Activated naive CD4-positive, alpha-beta T cell treated with anti-CD3 and anti-CD28 coated beads for 36 hours (primary cell): ENCODE measurements around the gene PIP5K1A. TPM values are rescaled to one million over a fixed set of nuclear protein-coding genes. Genes with fewer than 3 reads are reported as not detected.

Source experiments
- CTCF ChIA-PET: fragments of 350-600 bp; sonication (Branson Sonifier 250); formaldehyde crosslinking; loops from one replicate; lab custom pipeline; 2021; ENCODE audit warnings: antibody characterized with exemption; lab: Charles Lee
- DNase-seq: peaks from one replicate; pipeline ENCODE4 v3.0.0-alpha.2; 2020
- H3K27ac Mint-ChIP-seq: one replicate; pipeline ENCODE4 v1.8.0; 2021; ENCODE audit warnings: mild to moderate bottlenecking, mixed read lengths
- H3K27me3 Mint-ChIP-seq: one replicate; pipeline ENCODE4 v1.8.0; 2021; ENCODE audit warnings: low read depth, mixed read lengths
- H3K36me3 Mint-ChIP-seq: one replicate; pipeline ENCODE4 v1.8.0; 2021; ENCODE audit warnings: low read depth, mixed read lengths
- H3K4me1 Mint-ChIP-seq: one replicate; pipeline ENCODE4 v1.8.0; 2021; ENCODE audit warnings: low read depth, mixed read lengths
- H3K4me3 Mint-ChIP-seq: one replicate; pipeline ENCODE4 v1.8.0; 2021; ENCODE audit warnings: mild to moderate bottlenecking, moderate library complexity, mixed read lengths
- H3K9me3 Mint-ChIP-seq: one replicate; pipeline ENCODE4 v1.8.0; 2021; ENCODE audit warnings: mixed read lengths
- intact Hi-C: fragments of 100-400 bp; cut with micrococcal nuclease; formaldehyde crosslinking; loops from one replicate; pipeline ENCODE4 v1.15.1; 2023
- total RNA-seq, 2 experiments: library from RNA; stranded (reverse); gene quantifications; one replicate each; pipeline ENCODE4 v1.2.3, GENCODE V29; 2021

The PIP5K1A gene, protein sequence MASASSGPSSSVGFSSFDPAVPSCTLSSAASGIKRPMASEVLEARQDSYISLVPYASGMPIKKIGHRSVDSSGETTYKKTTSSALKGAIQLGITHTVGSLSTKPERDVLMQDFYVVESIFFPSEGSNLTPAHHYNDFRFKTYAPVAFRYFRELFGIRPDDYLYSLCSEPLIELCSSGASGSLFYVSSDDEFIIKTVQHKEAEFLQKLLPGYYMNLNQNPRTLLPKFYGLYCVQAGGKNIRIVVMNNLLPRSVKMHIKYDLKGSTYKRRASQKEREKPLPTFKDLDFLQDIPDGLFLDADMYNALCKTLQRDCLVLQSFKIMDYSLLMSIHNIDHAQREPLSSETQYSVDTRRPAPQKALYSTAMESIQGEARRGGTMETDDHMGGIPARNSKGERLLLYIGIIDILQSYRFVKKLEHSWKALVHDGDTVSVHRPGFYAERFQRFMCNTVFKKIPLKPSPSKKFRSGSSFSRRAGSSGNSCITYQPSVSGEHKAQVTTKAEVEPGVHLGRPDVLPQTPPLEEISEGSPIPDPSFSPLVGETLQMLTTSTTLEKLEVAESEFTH
- total RNA-seq = 10 to 100 TPM; 72.6 to 82.5 TPM

DNA sequence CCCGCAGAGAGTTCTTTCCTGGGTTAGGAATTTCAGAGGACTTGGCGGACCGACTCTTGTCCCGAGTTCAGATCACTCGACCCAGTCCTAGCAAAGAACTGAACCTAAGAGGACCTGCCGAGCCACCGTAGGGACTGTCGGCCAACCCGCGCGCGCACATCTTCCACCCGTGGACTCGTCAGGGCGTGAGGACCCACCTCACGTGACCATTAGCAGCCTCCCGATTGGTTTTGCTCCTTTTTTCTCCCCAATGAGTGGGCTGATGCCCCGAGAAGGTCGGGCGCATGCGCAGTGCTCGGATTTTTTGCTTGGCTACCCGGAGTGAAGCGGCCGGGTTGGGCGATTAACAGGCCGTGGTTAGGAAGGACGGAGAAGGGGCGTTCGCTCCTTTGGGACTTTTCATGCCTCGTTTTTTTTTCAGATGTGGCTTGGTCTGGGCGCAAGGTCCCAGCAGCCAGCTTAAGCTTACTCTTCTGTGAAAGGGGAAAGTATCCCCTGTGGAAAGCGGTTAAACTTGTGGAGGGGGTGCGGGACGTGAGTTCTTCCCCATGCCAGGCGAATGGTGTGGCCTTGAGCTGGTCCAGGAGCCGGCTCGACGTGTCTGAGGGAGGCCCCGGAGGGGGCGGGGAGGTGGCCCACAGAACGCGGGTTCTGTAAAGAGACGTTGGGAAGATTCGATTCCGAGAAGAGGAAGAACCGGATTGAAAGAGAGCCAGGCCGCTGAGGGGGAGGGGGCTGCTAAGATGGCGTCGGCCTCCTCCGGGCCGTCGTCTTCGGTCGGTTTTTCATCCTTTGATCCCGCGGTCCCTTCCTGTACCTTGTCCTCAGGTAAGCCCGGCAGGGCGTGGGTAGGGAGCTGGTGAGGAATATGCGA is at the start of gene PIP5K1A:
Gene PIP5K1A (plus strand): TSS at position 299 of the 874 bp plus-strand sequence. CDS start 445 bp downstream, at position 744.
- peak within 1 kb of the TSS; percentile 99 for H3K4me3 Mint-ChIP-seq
- H3K9me3 Mint-ChIP-seq = no peaks in the 10 kb centered on the region
- H3K36me3 Mint-ChIP-seq = peaks cover 20% of the 10 kb centered on the region
- peak within 1 kb of the TSS; percentile 99 for H3K27ac Mint-ChIP-seq
- intact Hi-C loops = loop anchor here (1.0 to 10.0 kb wide), 12 partner anchors 8 to 849 kb away; partner anchors contain the start of genes C2CD4D, PI4KB, POGZ and PSMB4
- DNase-seq = peak; percentile 99
- CTCF ChIA-PET = interaction anchor here (0.7 to 1.4 kb wide), 6 partner anchors 8 to 597 kb away, joined by 3 to 4 read pairs (median 4); partner anchors contain the start of gene PSMD4
- H3K4me1 Mint-ChIP-seq = peaks cover 39% of the 10 kb centered on the region
- no peaks in the 10 kb centered on the region for H3K27me3 Mint-ChIP-seq

DNA sequence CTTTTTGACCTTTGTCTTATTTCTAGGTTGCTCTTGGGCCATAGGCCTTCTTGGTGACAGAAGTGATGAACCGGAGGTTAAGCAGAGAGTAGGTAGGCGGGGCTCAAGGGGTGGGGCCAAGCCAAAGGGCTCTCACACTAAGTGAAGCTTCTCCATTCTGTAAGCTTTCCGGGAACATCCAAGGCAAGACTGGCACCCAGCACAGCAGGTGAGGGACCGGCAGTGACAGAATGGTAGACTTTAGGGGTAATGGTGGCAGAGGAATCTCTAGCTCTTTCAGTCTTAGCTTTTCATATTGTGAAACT is 41.9 kb upstream of the PIP5K1A start, which contains the start of gene TNFAIP8L2:
Gene TNFAIP8L2 (plus strand): TSS at position 135 of the 305 bp plus-strand sequence. CDS start 2,049 bp downstream, outside the sequence.
- Mint-ChIP-seq H3K4me3 (peak within 1 kb of the TSS; percentile 97), H3K9me3 (no peaks in the 10 kb centered on the region), H3K4me1 (peaks cover 40% of the 10 kb centered on the region), H3K27ac (peak within 1 kb of the TSS; percentile 98), H3K27me3 (no peaks in the 10 kb centered on the region), H3K36me3 (peaks cover 29% of the 10 kb centered on the region)
- peak; percentile 93 for DNase-seq
- CTCF ChIA-PET = interaction anchor here (0.6 to 10.0 kb wide), 18 partner anchors 11 to 536 kb away, joined by 3 to 255 read pairs (median 4); partner anchors contain the start of genes C1orf56 and VPS72
- intact Hi-C loops = loop anchor here (1.0 to 5.0 kb wide), 11 partner anchors 9 to 596 kb away; partner anchors contain the start of genes LYSMD1 and SEMA6C

DNA sequence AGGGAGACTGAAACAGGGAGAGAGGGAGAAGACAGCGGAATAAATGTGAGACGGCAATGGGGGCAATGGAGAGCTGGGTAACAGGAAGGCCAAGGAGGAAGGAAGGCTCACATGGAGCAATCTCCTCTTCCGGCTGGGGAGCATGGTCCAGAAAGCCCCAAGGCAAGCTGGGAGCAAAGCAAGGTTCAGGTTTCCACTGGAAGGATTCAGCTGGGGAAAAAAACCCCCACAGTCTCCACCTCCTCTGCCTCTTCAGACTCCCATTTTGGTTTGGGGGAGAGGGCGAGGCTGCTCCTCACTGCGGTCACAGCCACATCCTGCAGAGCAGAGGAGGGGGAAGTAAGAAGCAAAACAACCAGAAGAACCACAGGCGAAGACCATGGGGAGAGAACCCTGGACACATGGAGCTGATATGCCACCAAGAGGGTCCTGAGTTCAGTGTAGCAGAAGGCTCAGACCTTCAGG is 41.3 kb upstream of the PIP5K1A start:
- H3K4me3 Mint-ChIP-seq = peak overlapping the region; percentile 97
- H3K36me3 Mint-ChIP-seq = peaks cover 29% of the 10 kb centered on the region
- H3K9me3 Mint-ChIP-seq = no peaks in the 10 kb centered on the region

DNA sequence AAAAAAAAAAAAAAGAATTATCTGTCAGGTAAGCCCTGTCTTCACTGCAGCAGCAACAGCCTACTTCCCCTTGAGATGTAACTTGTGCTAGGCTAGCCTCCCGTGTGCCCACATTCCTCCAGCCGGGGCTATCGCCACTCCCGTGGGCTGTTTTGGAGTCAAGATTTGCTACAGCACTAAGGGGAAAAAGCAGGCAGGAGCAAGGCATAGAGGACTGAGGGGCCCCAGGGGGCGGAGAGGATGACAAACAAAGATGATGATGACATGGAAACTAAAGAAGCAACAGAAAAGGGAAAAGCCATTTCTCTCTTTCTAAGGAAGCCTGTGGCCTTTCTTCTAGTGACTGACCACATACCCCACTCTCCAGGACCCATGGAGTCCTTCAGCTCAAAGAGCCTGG is 40.0 kb upstream of the PIP5K1A start:
- peak overlapping the region; percentile 98 for H3K27ac Mint-ChIP-seq
- no peaks in the 10 kb centered on the region for H3K27me3 Mint-ChIP-seq
- H3K36me3 Mint-ChIP-seq = peaks cover 29% of the 10 kb centered on the region
- intact Hi-C loops = loop anchor here (2.0 to 5.0 kb wide), 2 partner anchors 182 to 546 kb away; no protein-coding TSS in a partner anchor
- H3K4me1 Mint-ChIP-seq = peaks cover 53% of the 10 kb centered on the region
- peak; percentile 76 for DNase-seq
- H3K9me3 Mint-ChIP-seq = no peaks in the 10 kb centered on the region
- H3K4me3 Mint-ChIP-seq = peak overlapping the region; percentile 97
- CTCF ChIA-PET = interaction anchor here (0.7 to 10.0 kb wide), 6 partner anchors 13 to 162 kb away, joined by 3 to 255 read pairs (median 7); no protein-coding TSS in a partner anchor

More for the DNA sequence above, 41.3 kb upstream of the PIP5K1A start:
- CTCF ChIA-PET = interaction anchor here (0.6 to 10.0 kb wide), 19 partner anchors 10 to 183 kb away, joined by 3 to 255 read pairs (median 4); partner anchors contain the start of genes C1orf56 and VPS72
- no peaks in the 10 kb centered on the region for H3K27me3 Mint-ChIP-seq
- H3K4me1 Mint-ChIP-seq = peaks cover 46% of the 10 kb centered on the region
- intact Hi-C loops = loop anchor here (2.0 to 5.0 kb wide), 2 partner anchors 545 to 596 kb away; no protein-coding TSS in a partner anchor
- peak; percentile 86 for DNase-seq
- peak overlapping the region; percentile 98 for H3K27ac Mint-ChIP-seq

DNA sequence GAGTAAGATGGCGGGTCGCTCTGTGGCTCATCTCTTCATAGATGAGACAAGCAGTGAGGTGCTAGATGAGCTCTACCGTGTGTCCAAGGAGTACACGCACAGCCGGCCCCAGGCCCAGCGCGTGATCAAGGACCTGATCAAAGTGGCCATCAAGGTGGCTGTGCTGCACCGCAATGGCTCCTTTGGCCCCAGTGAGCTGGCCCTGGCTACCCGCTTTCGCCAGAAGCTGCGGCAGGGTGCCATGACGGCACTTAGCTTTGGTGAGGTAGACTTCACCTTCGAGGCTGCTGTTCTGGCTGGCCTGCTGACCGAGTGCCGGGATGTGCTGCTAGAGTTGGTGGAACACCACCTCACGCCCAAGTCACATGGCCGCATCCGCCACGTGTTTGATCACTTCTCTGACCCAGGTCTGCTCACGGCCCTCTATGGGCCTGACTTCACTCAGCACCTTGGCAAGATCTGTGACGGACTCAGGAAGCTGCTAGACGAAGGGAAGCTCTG is 39.6 kb upstream of the PIP5K1A start:
- H3K27me3 Mint-ChIP-seq = no peaks in the 10 kb centered on the region
- H3K4me3 Mint-ChIP-seq = peak overlapping the region; percentile 97
- CTCF ChIA-PET = interaction anchor here (0.6 to 10.0 kb wide), 5 partner anchors 38 to 163 kb away, joined by 3 to 255 read pairs (median 4); no protein-coding TSS in a partner anchor
- intact Hi-C loops = loop anchor here (2.0 to 5.0 kb wide), 2 partner anchors 182 to 546 kb away; no protein-coding TSS in a partner anchor
- H3K27ac Mint-ChIP-seq = peak overlapping the region; percentile 98
- no peaks in the 10 kb centered on the region for H3K9me3 Mint-ChIP-seq
- DNase-seq = peak; percentile 47
- peaks cover 29% of the 10 kb centered on the region for H3K36me3 Mint-ChIP-seq
- peaks cover 53% of the 10 kb centered on the region for H3K4me1 Mint-ChIP-seq

DNA sequence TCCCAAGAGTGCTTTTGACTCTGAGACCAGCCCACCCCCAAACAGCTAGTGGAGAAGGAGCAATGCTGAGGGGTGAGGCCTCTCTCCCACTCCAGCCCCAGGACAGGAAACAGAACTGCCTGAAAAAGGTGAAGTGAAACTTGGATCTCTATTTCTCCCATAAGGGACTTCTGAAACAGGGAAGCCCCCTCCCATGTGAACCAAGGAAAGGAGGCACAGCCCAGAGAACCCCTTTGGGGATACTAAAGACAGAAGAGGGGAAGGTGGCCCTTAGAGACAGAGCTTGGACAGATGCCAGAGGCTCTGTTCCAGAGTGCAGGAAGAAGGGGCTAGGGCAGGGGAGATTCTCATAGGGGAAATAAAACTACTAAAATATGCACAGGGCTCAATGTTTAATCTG is 39.0 kb upstream of the PIP5K1A start:
- Mint-ChIP-seq H3K27me3 (no peaks in the 10 kb centered on the region), H3K27ac (peak overlapping the region; percentile 98), H3K4me3 (no peak overlapping the region), H3K4me1 (peaks cover 57% of the 10 kb centered on the region), H3K9me3 (no peaks in the 10 kb centered on the region), H3K36me3 (peaks cover 29% of the 10 kb centered on the region)
- intact Hi-C loops = loop anchor here (2.0 to 5.0 kb wide), 2 partner anchors 183 to 547 kb away; no protein-coding TSS in a partner anchor
- CTCF ChIA-PET = interaction anchor here (0.6 to 10.0 kb wide), 5 partner anchors 39 to 163 kb away, joined by 3 to 255 read pairs (median 4); no protein-coding TSS in a partner anchor
- no peak for DNase-seq

DNA sequence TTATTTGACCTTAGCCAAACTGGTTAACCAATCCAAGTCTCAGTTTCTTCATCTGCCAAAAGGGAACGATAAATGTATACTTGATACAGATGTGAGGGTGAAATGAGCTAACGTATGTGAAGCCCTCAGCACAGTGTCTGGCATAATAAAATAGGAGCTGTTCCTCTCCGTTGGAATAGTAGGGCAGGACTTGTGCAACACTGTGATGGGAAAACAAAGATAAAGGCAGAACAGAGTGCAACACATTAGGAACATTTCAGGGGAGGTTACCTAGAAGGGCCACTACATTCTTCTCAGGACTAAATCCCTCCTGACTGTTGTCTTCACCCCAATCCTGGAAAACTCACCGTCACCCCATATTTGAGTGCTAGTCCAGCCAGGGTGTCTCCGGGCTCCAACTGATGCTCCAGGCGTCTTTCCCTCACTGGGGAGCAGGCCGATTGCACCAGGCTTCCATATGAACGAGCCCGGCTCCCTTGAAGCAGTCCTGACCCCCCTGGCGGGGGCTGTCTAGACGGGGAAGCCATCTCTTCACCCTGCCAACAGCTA is 33.5 kb upstream of the PIP5K1A start:
- CTCF ChIA-PET = no interaction called here
- peaks cover 32% of the 10 kb centered on the region for H3K36me3 Mint-ChIP-seq

DNA sequence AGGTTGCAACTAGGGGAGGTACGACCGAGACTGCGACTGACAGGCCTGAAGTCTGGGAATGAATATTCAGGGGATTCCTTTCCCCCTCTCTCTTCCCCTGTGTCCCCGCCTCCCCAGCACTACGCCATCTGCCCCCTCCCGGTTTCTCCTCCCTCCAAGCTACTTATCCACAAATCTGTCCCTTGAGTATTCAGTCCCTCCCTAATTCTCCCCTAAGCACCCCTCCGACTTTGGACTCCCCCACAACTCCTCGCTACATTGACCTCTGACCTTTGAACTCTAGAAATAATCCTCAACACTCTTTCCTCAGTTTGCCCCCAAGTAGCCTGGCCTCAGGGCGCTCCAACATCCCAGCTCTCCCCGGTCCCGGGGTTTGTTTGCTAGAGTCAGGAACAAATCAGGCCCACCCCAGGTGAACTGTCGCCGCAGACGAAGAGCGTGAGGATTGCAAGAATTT is 33.0 kb upstream of the PIP5K1A start:
- Mint-ChIP-seq H3K27me3 (no peaks in the 10 kb centered on the region), H3K27ac (peak overlapping the region; percentile 90), H3K9me3 (no peaks in the 10 kb centered on the region), H3K4me3 (peak overlapping the region; percentile 92), H3K36me3 (peaks cover 29% of the 10 kb centered on the region), H3K4me1 (peaks cover 56% of the 10 kb centered on the region)
- peak; percentile 33 for DNase-seq
- CTCF ChIA-PET = no interaction called here
- intact Hi-C loops = loop anchor here (1.0 kb wide), 2 partner anchors 9 to 117 kb away; partner anchors contain the start of genes TNFAIP8L2 and ZNF687

More for the DNA sequence above, 33.5 kb upstream of the PIP5K1A start:
- DNase-seq = no peak
- H3K4me1 Mint-ChIP-seq = peaks cover 57% of the 10 kb centered on the region
- intact Hi-C loops = loop anchor here (1.0 kb wide), 2 partner anchors 9 to 117 kb away; partner anchors contain the start of genes TNFAIP8L2 and ZNF687
- H3K9me3 Mint-ChIP-seq = no peaks in the 10 kb centered on the region
- H3K27ac Mint-ChIP-seq = peak overlapping the region; percentile 90
- peak overlapping the region; percentile 92 for H3K4me3 Mint-ChIP-seq
- no peaks in the 10 kb centered on the region for H3K27me3 Mint-ChIP-seq

DNA sequence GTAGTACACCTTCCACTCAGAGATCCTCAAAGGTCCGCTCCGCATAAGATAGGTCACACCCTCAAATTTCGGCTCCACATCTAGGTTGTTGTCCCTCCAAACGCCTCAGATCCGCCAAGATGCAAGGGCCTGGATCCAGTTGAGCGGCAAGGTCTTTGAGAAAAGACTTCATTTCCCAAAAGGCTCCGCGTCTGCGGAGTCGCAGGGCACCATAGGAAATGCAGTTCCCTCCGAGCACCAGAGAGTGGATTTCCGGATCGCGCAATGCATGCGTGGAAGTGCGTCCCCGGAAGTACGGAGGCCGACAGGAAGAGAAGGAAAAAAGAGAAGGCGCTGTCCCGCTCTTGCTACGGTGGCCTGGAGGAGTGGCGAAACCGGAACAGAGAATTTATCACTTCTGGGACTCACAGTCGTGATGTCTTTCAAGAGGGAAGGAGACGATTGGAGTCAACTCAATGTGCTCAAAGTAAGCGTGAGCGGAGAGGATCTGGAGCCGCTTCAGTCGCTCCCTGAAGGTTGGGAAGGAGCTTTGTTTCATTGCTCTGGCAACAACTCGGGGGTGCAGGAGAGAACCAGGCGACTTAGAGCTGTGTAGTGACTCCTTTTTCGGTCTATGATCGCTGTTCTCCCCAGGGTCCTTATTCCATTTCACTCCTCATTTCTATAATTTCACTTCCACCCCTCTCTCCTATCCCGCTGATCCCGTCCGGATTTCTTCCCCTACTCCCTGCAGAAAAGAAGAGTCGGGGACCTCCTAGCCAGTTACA is 32.4 kb upstream of the PIP5K1A start, which contains the start of the genes LYSMD1 and SCNM1:
Gene LYSMD1 (minus strand): TSS at position 165 of the 767 bp plus-strand sequence. CDS start 644 bp downstream, outside the sequence.
Gene SCNM1 (plus strand): TSS at position 407 of the 767 bp plus-strand sequence. CDS start 9 bp downstream, at position 416.
- peak within 1 kb of the TSS; percentile 92 for H3K4me3 Mint-ChIP-seq
- peaks cover 26% of the 10 kb centered on the region for H3K36me3 Mint-ChIP-seq
- H3K27me3 Mint-ChIP-seq = no peaks in the 10 kb centered on the region
- intact Hi-C loops = loop anchor here (1.0 kb wide), 4 partner anchors 10 to 116 kb away; partner anchors contain the start of genes PIP5K1A, TNFAIP8L2, VPS72 and ZNF687
- H3K27ac Mint-ChIP-seq = peak within 1 kb of the TSS; percentile 90
- CTCF ChIA-PET = interaction anchor here (0.6 to 1.9 kb wide), 4 partner anchors 9 to 66 kb away, joined by 4 to 7 read pairs (median 4); partner anchors contain the start of genes TMOD4 and TNFAIP8L2
- DNase-seq = peak; percentile 99
- H3K4me1 Mint-ChIP-seq = peaks cover 51% of the 10 kb centered on the region
- no peaks in the 10 kb centered on the region for H3K9me3 Mint-ChIP-seq
